ENCODE data around the gene ZCCHC7. TPM values are rescaled to one million over a fixed set of nuclear protein-coding genes. Genes with fewer than 3 reads are reported as not detected.
"Not testable (repeated sequence)": the region's sequence is repeated elsewhere in the genome, so short reads cannot be mapped to it uniquely, and the experiment has no call there.

ZCCHC7 gene
- total RNA-seq (2012; rRNA removed): 15.7 and 20.8 TPM in 2 replicates

DNA sequence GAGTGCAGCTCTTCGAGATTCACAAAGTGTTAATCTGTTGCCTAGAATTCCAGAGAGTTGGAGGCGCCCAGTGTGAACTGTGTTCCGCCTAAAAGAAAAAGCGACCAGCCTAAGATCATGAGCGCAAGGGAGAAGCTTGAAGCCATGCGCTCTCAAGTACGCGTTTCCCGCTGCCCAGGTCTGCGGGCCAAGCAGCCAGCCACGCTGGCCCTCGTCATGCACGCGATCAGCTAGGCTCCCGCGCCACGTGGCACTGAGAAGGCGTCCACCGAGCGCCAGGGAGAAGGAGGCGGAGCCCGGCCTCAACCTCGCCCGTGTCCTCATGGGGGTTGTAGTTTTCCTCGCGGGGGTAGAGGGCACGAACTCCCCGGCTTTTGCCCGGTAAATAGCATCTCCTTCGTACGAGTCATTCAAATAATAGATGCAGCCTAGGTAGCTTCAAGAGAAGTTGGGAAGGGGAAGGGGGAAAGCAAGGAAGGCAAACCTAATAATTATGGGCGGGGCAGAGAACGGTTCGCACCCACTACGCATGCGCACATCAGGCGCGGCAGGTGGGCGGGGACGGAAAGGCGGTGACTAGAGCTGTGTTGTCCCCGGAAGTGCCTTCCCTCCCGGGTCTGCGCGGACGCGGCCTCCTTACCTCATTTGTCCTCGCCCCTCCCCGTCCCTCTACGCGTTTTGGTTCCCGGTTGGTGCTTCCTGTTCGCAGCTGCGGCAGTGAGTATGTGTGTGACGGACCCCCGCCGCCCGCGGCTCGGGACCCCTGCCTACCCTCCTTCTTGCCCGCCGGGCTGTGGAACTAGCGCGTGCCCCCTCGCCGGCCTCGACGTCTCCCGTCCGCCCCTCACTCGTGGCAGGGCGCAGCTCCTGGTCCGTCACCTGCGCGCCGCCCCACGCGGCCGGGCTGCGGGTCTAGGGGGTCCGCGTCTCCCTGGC, at the start of gene ZCCHC7:
ZCCHC7 (plus strand) TSS at position 668 of the 936 bp plus-strand sequence.
- Histone ChIP-seq H3K27me3 (ENCODE audit: control insufficient read depth, insufficient read depth, low read length) (no peaks in the 10 kb centered on the region), H3K4me3 (ENCODE audit: low read length) (peak within 1 kb of the TSS; percentile 80), H3K9ac (ENCODE audit: low read depth, low read length) (peak within 1 kb of the TSS; percentile 92), H3K36me3 (ENCODE audit: insufficient read depth, low read length) (no peaks in the 10 kb centered on the region), H3K9me3 (replicated peaks; ENCODE audit: low read length) (no peaks in the 10 kb centered on the region), H3K4me2 (ENCODE audit: low read length) (peak within 1 kb of the TSS; percentile 77), H3K4me1 (ENCODE audit: control insufficient read depth, insufficient read depth, low read length) (peaks cover 10% of the 10 kb centered on the region)

- not testable (repeated sequence) for H3K9me3 ChIP-seq (replicated peaks; ENCODE audit: low read length); H3K4me1 ChIP-seq (ENCODE audit: control insufficient read depth, insufficient read depth, low read length); H3K36me3 ChIP-seq (ENCODE audit: insufficient read depth, low read length); H3K4me3 ChIP-seq (ENCODE audit: low read length); H3K9ac ChIP-seq (ENCODE audit: low read depth, low read length); H3K4me2 ChIP-seq (ENCODE audit: low read length)
- peaks cover 10% of the 10 kb centered on the region for H3K27me3 ChIP-seq (ENCODE audit: control insufficient read depth, insufficient read depth, low read length)
Measured at GRCh38 chr9:37074790-37075189, 45.6 kb upstream of the ZCCHC7 start.

GRCh38 chr9:37079370-37080164, 40.8 kb upstream of the ZCCHC7 start:
- H3K9ac ChIP-seq (ENCODE audit: low read depth, low read length): peak overlapping the region; percentile 92
- peaks cover 5% of the 10 kb centered on the region for H3K27me3 ChIP-seq (ENCODE audit: control insufficient read depth, insufficient read depth, low read length)
- peak overlapping the region; percentile 86 for H3K4me3 ChIP-seq (ENCODE audit: low read length)
- no peaks in the 10 kb centered on the region for H3K9me3 ChIP-seq (replicated peaks; ENCODE audit: low read length)
- peaks cover 9% of the 10 kb centered on the region for H3K4me1 ChIP-seq (ENCODE audit: control insufficient read depth, insufficient read depth, low read length)
- no peaks in the 10 kb centered on the region for H3K36me3 ChIP-seq (ENCODE audit: insufficient read depth, low read length)
- H3K4me2 ChIP-seq (ENCODE audit: low read length): peak overlapping the region; percentile 88

DNA sequence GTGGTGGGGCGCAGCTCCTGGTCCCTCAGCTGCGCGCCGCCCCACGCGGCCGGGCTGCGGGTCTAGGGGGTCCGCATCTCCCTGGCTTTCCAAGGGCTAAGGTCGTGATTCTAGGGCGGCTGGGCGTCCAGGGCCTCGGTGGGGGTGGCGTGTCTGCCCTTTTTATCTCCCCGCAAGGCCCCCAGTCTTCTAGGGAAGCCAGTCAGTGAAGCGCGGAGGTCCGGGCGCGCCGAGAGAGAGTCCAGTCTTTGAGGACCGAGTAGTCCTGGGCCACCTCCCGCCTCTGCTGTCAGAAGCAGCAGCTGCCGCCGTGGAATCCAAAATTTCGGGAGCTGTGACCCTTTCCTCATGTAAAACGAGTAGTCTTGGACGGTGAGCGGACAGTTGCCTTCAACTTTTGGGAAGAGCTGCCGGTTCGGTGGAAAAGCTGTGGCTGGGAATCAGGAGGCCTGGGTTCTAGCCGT, 40.2 kb upstream of the ZCCHC7 start:
- Histone ChIP-seq H3K4me3 (ENCODE audit: low read length) (peak overlapping the region; percentile 86), H3K4me2 (ENCODE audit: low read length) (peak overlapping the region; percentile 88), H3K9ac (ENCODE audit: low read depth, low read length) (peak overlapping the region; percentile 92)
- H3K4me1 ChIP-seq (ENCODE audit: control insufficient read depth, insufficient read depth, low read length); H3K36me3 ChIP-seq (ENCODE audit: insufficient read depth, low read length); H3K9me3 ChIP-seq (replicated peaks; ENCODE audit: low read length); H3K27me3 ChIP-seq (ENCODE audit: control insufficient read depth, insufficient read depth, low read length): not testable (repeated sequence)

- H3K9me3 ChIP-seq (replicated peaks; ENCODE audit: low read length); H3K4me1 ChIP-seq (ENCODE audit: control insufficient read depth, insufficient read depth, low read length); H3K36me3 ChIP-seq (ENCODE audit: insufficient read depth, low read length); H3K27me3 ChIP-seq (ENCODE audit: control insufficient read depth, insufficient read depth, low read length); H3K4me3 ChIP-seq (ENCODE audit: low read length): not testable (repeated sequence)
- H3K4me2 ChIP-seq (ENCODE audit: low read length): peak overlapping the region; percentile 88
- H3K9ac ChIP-seq (ENCODE audit: low read depth, low read length): peak overlapping the region; percentile 92
Measured at GRCh38 chr9:37081507-37081906, 38.9 kb upstream of the ZCCHC7 start.

DNA sequence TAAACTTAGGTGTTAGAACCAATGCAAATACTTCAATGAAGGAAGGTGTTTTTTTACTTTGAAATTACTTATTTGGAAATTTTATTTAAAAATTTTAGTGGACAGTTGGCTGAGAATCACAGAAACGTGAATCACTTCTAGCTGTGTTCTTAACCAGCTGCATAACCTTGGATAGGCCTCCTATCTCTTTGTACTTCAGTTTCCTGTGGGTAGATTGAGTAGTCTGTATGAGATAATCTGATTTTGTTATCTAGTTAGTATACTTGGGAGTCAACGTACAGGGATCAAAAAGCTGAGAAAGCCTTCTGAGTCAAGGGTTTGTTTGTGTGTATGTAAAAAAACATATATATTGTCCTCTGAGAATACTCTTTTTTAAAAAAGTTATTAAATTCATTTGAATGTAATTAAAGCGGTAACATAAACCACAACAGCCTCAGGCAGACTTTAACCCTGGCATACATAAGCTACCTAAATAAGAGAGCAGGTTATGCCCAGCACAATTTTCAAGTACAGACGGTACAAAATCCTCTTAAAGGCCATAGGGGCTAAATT, 38.1 kb upstream of the ZCCHC7 start:
- no peak overlapping the region for H3K9ac ChIP-seq (ENCODE audit: low read depth, low read length)
- no peaks in the 10 kb centered on the region for H3K9me3 ChIP-seq (replicated peaks; ENCODE audit: low read length)
- peaks cover 14% of the 10 kb centered on the region for H3K36me3 ChIP-seq (ENCODE audit: insufficient read depth, low read length)
- no peak overlapping the region for H3K4me3 ChIP-seq (ENCODE audit: low read length)
- H3K27me3 ChIP-seq (ENCODE audit: control insufficient read depth, insufficient read depth, low read length): no peaks in the 10 kb centered on the region
- H3K4me1 ChIP-seq (ENCODE audit: control insufficient read depth, insufficient read depth, low read length): peaks cover 9% of the 10 kb centered on the region
- H3K4me2 ChIP-seq (ENCODE audit: low read length): no peak overlapping the region

- peaks cover 9% of the 10 kb centered on the region for H3K4me1 ChIP-seq (ENCODE audit: control insufficient read depth, insufficient read depth, low read length)
- H3K4me2 ChIP-seq (ENCODE audit: low read length): no peak overlapping the region
- H3K9me3 ChIP-seq (replicated peaks; ENCODE audit: low read length): no peaks in the 10 kb centered on the region
- no peak overlapping the region for H3K9ac ChIP-seq (ENCODE audit: low read depth, low read length)
- no peaks in the 10 kb centered on the region for H3K27me3 ChIP-seq (ENCODE audit: control insufficient read depth, insufficient read depth, low read length)
- no peak overlapping the region for H3K4me3 ChIP-seq (ENCODE audit: low read length)
- peaks cover 20% of the 10 kb centered on the region for H3K36me3 ChIP-seq (ENCODE audit: insufficient read depth, low read length)
Measured at GRCh38 chr9:37083654-37084053, 36.7 kb upstream of the ZCCHC7 start.

GRCh38 chr9:37085233-37085632, 35.1 kb upstream of the ZCCHC7 start:
- no peaks in the 10 kb centered on the region for H3K9me3 ChIP-seq (replicated peaks; ENCODE audit: low read length)
- H3K9ac ChIP-seq (ENCODE audit: low read depth, low read length): no peak overlapping the region
- no peak overlapping the region for H3K4me3 ChIP-seq (ENCODE audit: low read length)
- no peaks in the 10 kb centered on the region for H3K27me3 ChIP-seq (ENCODE audit: control insufficient read depth, insufficient read depth, low read length)
- H3K4me1 ChIP-seq (ENCODE audit: control insufficient read depth, insufficient read depth, low read length): peaks cover 6% of the 10 kb centered on the region
- peaks cover 20% of the 10 kb centered on the region for H3K36me3 ChIP-seq (ENCODE audit: insufficient read depth, low read length)
- no peak overlapping the region for H3K4me2 ChIP-seq (ENCODE audit: low read length)

- H3K4me1 ChIP-seq (ENCODE audit: control insufficient read depth, insufficient read depth, low read length); H3K27me3 ChIP-seq (ENCODE audit: control insufficient read depth, insufficient read depth, low read length); H3K4me3 ChIP-seq (ENCODE audit: low read length); H3K4me2 ChIP-seq (ENCODE audit: low read length); H3K36me3 ChIP-seq (ENCODE audit: insufficient read depth, low read length); H3K9me3 ChIP-seq (replicated peaks; ENCODE audit: low read length); H3K9ac ChIP-seq (ENCODE audit: low read depth, low read length): not testable (repeated sequence)
Measured at GRCh38 chr9:37092714-37093295, 27.6 kb upstream of the ZCCHC7 start.

- no peaks in the 10 kb centered on the region for H3K36me3 ChIP-seq (ENCODE audit: insufficient read depth, low read length)
- no peak overlapping the region for H3K4me3 ChIP-seq (ENCODE audit: low read length)
- H3K9ac ChIP-seq (ENCODE audit: low read depth, low read length): no peak overlapping the region
- no peaks in the 10 kb centered on the region for H3K27me3 ChIP-seq (ENCODE audit: control insufficient read depth, insufficient read depth, low read length)
- H3K4me2 ChIP-seq (ENCODE audit: low read length): no peak overlapping the region
- H3K4me1 ChIP-seq (ENCODE audit: control insufficient read depth, insufficient read depth, low read length): no peaks in the 10 kb centered on the region
- H3K9me3 ChIP-seq (replicated peaks; ENCODE audit: low read length): no peaks in the 10 kb centered on the region
Measured at GRCh38 chr9:37094751-37095150, 25.6 kb upstream of the ZCCHC7 start.

GRCh38 chr9:37096628-37097027, 23.7 kb upstream of the ZCCHC7 start:
- H3K4me3 ChIP-seq (ENCODE audit: low read length): no peak overlapping the region
- H3K27me3 ChIP-seq (ENCODE audit: control insufficient read depth, insufficient read depth, low read length): no peaks in the 10 kb centered on the region
- H3K9ac ChIP-seq (ENCODE audit: low read depth, low read length): no peak overlapping the region
- H3K9me3 ChIP-seq (replicated peaks; ENCODE audit: low read length): no peaks in the 10 kb centered on the region
- H3K4me1 ChIP-seq (ENCODE audit: control insufficient read depth, insufficient read depth, low read length): no peaks in the 10 kb centered on the region
- H3K36me3 ChIP-seq (ENCODE audit: insufficient read depth, low read length): no peaks in the 10 kb centered on the region
- H3K4me2 ChIP-seq (ENCODE audit: low read length): no peak overlapping the region
